ENCODE results near the gene GRIK3.

- TF ChIP-seq YY1 (IDR thresholded peaks at IDR 0.05; ENCODE audit: insufficient read depth, insufficient read length) (no peak), ZNF274 (IDR thresholded peaks at IDR 0.05; ENCODE audit: low read depth, low read length) (no peak)
Observed at GRCh38 chr1:37001703-37002102, 32.6 kb downstream of the GRIK3 start.

Measured in NT2/D1 (cell line).